Activated T-helper 9 cell treated with anti-CD3 and anti-CD28 coated beads, Interleukin-2, amount 50 U/mL, for 16 hours (primary cell): ENCODE measurements around the gene MRPL55.
A peak's percentile ranks its signal among the peaks of the same experiment; 100 is the strongest.

Source experiments
- DNase-seq: peaks from one replicate; pipeline ENCODE4 v3.0.0-alpha.2; 2020; ENCODE audit warnings: low read depth

The MRPL55 gene

DNA sequence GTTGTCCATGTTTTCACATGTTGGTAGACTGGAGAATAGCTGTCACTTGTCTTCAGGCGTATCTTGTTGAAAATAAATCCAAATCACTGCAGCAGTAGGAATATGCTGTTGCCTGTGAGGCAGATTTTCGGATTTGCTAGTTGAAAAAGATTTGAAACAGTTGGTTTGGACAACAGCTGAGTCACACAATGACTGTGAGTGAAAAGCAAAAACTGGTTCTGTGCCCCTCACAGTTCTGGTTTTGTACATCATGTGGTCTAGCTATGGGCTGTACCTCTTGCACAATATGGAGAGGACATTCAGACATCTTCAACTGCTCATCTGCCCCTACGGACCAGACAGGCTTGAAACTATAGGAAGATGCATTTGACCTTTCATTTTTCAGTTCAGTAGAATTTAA, 24.8 kb downstream of the MRPL55 start:
- no peak for DNase-seq

DNA sequence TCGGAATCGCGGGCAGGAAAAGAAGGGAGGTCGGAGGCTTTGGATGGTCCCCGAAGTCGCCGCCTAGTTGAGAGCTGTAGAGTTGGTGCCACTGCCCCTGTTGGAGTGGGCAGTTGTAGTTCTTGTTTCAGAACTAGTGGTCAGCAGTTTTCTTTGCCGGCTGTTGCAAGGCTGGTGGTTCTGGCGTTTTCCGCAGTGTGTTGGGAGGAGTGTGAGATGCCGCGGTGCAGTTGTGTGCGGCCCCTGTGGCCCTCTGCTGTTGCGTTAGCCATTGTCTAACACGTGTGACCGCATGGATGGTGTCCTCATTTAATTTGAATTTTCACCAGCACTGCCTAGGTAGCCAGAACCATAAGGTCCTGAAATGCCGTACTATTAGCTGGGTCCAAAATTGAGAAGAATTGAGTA, 25.2 kb downstream of the MRPL55 start:
- DNase-seq: no peak

GRCh38 chr1:228082918-228083870, 25.9 kb downstream of the MRPL55 start:
- DNase-seq: peak; percentile 36

DNA sequence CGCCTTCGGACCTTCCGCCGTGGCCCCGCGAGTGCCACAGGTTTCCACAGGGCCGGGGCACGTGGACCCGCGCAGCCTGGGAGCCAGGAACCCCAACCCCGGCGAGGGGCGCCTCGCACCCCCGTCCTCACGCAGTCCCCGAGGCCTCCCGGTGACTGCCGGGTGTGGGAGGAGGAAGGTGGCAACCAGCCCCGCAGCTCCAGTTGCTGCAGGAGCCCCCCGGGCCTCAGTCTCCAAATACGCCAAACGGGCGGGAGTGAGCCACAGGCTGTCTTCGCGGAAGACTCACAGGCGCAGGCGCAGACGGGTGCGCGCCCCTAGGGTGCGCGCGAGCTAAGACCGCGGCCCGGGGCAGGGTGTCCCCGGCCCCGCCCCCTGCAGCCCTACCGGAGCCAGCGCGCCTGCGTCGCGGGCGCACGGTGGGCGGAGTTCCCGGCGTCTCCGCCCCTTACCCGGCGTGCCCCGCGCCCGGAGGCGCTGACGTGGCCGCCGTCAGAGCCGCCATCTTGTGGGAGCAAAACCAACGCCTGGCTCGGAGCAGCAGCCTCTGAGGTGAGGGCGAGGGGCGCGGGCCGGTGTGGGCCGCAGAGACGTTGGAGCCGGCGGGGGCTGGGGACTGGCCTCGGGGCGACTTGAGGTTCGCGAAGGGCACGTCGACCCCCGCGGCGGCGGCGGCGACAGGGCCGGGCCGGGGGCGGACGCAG, 26.7 kb downstream of the MRPL55 start, which contains the start of gene ARF1:
ARF1 (plus strand) TSS at position 495 of the 704 bp plus-strand sequence. CDS start 14,407 bp downstream, outside the sequence.
- peak; percentile 92 for DNase-seq

- no peak for DNase-seq
Measured at GRCh38 chr1:228081578-228082213, 27.4 kb downstream of the MRPL55 start.

DNA sequence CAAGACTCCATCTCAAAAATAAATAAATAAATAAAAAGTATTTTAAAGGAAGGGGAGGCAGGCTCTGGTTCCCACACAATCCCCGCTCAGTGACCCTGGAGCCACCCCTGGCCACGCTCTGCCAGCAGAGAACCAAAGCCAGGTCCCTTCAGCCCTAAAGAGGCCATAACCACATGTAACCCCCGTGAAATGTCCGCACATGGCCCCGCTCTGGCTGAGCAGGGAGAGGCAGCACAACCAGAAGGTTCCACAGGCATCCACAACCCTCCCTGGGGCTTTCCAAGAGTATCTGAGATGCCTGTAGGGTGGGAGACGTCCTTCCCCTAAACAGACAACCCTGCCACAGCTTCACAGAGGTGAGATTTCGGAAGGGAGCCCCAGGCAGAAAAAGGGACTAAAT, 28.0 kb downstream of the MRPL55 start:
- no peak for DNase-seq

GRCh38 chr1:228079601-228080263, 29.4 kb downstream of the MRPL55 start:
- no peak for DNase-seq

- DNase-seq: no peak
Measured at GRCh38 chr1:228079013-228079412, 30.1 kb downstream of the MRPL55 start.

- DNase-seq: no peak
Measured at GRCh38 chr1:228077565-228078330, 31.4 kb downstream of the MRPL55 start.

GRCh38 chr1:228076796-228077430, 32.2 kb downstream of the MRPL55 start:
- DNase-seq: no peak

- DNase-seq: no peak
Measured at GRCh38 chr1:228075801-228076271, 33.3 kb downstream of the MRPL55 start.

DNA sequence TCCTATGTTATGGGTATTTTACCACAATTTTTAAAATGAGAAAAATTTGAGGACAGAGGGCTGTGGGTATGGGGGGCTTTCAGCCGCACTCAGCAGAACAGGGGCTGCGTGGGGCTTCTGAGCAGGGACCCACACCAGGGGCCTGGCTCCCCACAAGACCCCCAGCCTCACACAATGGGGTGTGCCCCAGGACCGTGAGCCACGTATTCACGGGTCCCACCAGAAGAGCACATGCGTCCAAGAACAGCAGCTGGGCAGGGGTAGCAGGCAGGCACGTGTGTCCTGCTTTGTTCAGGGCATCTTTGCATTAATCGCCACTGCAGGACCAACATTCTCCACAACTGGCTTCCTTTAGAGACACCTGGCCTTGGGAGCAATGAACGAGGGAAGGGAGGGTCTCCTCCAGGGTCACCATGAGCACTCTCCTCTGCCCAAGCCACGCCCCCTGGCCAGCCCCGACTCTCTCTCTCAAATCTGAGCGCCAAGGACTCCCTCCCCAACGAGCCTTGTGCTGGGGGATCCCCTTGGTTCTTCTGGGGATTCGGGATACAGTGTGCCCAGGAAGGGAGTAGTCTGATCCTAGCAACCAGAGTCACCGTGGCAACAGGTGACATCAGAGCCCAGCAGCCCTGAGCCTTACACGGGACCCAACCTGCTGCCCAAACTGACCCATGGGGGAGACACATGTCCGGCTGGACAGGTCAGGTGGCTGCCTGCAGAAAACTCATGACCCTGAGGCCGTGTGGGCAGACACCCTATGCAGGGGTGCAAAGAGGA, 34.0 kb downstream of the MRPL55 start:
- no peak for DNase-seq

DNA sequence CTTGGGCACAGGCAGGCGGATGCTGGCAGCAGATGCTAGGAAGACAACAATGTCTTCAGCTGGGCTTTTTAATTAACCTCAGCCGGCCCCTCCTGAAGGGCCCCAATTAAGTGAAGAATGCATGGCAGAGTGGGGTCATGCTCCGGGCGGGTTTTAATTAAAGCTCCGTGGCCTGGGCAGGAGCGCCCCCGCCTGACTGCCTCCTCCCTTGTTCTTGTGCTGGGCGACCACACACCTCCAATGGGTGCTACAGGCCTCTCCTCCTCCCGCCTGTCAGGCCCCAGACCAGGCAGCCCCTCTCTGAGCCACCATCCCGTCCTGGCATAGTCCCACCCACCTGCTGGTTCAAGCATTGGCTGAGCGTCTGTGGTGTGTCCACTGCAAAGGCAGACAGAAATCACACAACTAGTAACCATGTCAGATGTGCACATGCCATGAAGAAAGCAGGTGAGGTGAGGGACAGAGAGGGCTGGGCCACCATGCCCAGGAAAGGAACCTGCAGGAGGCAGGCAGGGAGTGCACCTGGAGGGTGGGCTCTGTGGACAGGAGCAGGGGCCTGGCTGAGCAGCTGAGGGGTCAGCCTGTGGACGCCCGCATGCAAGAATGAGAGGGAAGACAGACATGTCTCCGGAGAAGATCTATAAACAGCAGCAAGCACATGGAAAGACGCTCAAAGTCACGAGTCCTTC, 35.1 kb downstream of the MRPL55 start:
- DNase-seq: no peak

- DNase-seq: no peak
Measured at GRCh38 chr1:228073061-228073856, 35.8 kb downstream of the MRPL55 start.

DNA sequence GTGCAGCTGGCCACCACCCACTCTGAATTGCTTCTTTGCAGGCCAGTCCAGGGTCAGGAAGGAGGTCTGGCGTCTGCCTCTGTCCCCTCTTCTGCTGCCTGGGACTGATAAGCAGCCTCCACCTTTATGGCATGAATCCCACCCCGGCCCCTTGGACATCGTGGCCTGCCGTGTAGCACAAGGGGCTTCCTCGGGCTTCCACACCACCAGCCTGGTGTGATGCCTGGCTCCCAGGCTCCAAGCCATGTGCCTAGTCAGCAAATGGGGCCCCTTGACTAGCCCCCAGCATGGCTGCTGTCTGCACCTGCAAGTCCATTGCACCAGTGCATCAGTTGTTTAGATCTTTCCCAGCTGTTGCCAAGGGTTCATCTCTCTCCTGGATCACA, 36.4 kb downstream of the MRPL55 start:
- DNase-seq: no peak

DNA sequence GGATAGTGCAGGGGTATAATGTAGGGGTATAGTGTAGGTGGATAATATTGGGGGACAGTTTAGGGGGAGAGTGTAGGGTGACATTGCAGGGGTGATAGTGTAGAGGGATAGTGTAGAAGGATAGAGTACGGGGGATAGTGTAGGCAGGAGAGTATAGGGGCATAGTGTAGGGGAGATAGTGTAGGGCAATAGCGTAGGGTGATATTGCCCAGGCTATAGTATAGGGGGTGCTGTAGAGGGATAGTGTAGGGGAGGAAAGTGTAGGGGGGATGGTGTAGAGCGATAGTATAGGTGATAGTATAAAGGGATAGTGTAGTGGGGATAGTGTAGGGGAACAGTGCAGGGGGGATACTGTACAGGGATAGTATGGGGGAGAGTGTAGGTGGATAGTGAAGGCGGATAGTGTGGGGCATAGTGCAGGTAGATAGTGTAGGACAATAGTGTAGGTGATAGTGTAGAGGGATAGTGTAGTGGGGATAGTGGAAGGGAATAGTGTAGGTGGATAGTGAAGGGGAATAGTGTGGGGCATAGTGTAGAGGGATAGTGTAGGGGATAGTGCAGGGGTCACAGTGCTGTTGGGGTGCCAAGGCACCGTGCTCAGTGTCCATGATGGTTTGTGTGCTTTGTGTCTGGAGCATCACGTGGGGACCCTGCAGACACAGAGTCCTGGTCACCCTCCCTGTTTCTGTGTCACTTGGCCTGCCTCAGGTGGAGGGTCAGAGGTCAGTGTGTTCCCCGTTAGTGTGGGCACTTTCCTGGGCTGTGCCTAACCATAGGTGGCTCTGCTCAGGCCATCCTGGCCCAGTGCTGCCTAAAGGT, 37.1 kb downstream of the MRPL55 start:
- DNase-seq: no peak

GRCh38 chr1:228070851-228071250, 38.2 kb downstream of the MRPL55 start:
- no peak for DNase-seq

DNA sequence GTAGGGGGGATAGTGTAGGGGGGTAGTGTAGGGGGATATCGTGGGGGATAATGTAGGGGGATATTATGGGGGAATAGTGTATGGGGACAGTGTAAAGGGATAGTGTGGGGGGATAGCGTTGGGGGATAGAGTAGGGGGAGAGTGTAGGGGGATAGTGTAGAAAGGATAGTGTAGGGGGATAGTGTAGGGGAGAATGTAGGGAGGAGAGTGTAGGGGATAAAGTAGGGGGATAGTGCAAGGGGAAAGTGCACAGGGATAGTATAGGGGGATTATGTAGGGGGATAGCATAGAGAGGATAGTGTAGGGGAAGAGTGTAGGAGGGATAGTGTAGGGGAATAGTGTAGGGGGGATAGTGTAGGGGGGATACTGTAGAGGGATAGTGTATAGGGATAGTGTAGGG, 38.9 kb downstream of the MRPL55 start:
- no peak for DNase-seq
